Activated CD8-positive, alpha-beta T cell treated with anti-CD3 and anti-CD28 coated beads, Interleukin-2, amount 10 ng/mL, durations not matched to agents 7 days and 5 days (primary cell): ENCODE results near the gene ZEB2. TPM values are rescaled to one million over a fixed set of nuclear protein-coding genes. Genes with fewer than 3 reads are reported as not detected.

Experiments
- ATAC-seq: fragments of 150-1000 bp; cut with Tn5 transposase; one replicate; pipeline ENCODE4 v1.10.0; 2021; ENCODE audit warnings: moderate library complexity
- CTCF ChIA-PET: fragments of 350-600 bp; sonication (Branson Sonifier 250); formaldehyde crosslinking; loops from one replicate; lab custom pipeline; 2021; ENCODE audit warnings: antibody characterized with exemption; lab: Charles Lee
- POLR2A ChIA-PET: fragments of 350-600 bp; sonication (Branson Sonifier 250); formaldehyde crosslinking; loops from one replicate; lab custom pipeline; 2021; ENCODE audit warnings: antibody characterized with exemption; lab: Charles Lee
- DNase-seq: peaks from one replicate; pipeline ENCODE4 v3.0.0-alpha.2; 2020
- H3K27ac Mint-ChIP-seq: one replicate; pipeline ENCODE4 v1.8.0; 2021; ENCODE audit warnings: mild to moderate bottlenecking, mixed read lengths
- H3K27me3 Mint-ChIP-seq: one replicate; pipeline ENCODE4 v1.8.0; 2021; ENCODE audit warnings: low read depth, mixed read lengths
- H3K36me3 Mint-ChIP-seq: one replicate; pipeline ENCODE4 v1.8.0; 2021; ENCODE audit warnings: low read depth, mixed read lengths
- H3K4me1 Mint-ChIP-seq: one replicate; pipeline ENCODE4 v1.8.0; 2021; ENCODE audit warnings: low read depth, mixed read lengths
- H3K4me3 Mint-ChIP-seq: one replicate; pipeline ENCODE4 v1.8.0; 2021; ENCODE audit warnings: mild to moderate bottlenecking, mixed read lengths
- H3K9me3 Mint-ChIP-seq: one replicate; pipeline ENCODE4 v1.8.0; 2022; ENCODE audit warnings: mixed read lengths; ENCODE audit not compliant: insufficient read depth
- total RNA-seq, 2 experiments: library from RNA; stranded (reverse); gene quantifications; one replicate each; pipeline ENCODE4 v1.2.3, GENCODE V29; 2021

ZEB2 gene
- total RNA-seq, 2 experiments from 2014 or later = 4.0 to 5.7 TPM

GRCh38 chr2:144501627-144502026 is 18.3 kb downstream of the ZEB2 start:
- no peak overlapping the region for H3K27ac Mint-ChIP-seq
- H3K27me3 Mint-ChIP-seq = peaks cover 2% of the 10 kb centered on the region
- H3K4me1 Mint-ChIP-seq = peaks cover 10% of the 10 kb centered on the region
- ChIA-PET POLR2A (interaction anchor here (0.7 kb wide), 1 partner anchor 168 kb away, joined by 3 read pairs; no protein-coding TSS in a partner anchor), CTCF (interaction anchor here (1.0 kb wide), 1 partner anchor 9 kb away, joined by 3 read pairs; no protein-coding TSS in a partner anchor)
- no peak for ATAC-seq
- no peak for DNase-seq
- no peaks in the 10 kb centered on the region for H3K36me3 Mint-ChIP-seq
- no peak overlapping the region for H3K4me3 Mint-ChIP-seq
- no peaks in the 10 kb centered on the region for H3K9me3 Mint-ChIP-seq

- H3K27ac Mint-ChIP-seq = no peak overlapping the region
- ChIA-PET CTCF (interaction anchor here (1.0 kb wide), 1 partner anchor 9 kb away, joined by 3 read pairs; no protein-coding TSS in a partner anchor), POLR2A (no interaction called here)
- peaks cover 9% of the 10 kb centered on the region for H3K4me1 Mint-ChIP-seq
- H3K27me3 Mint-ChIP-seq = peaks cover 2% of the 10 kb centered on the region
- ATAC-seq (no peak), DNase-seq (no peak)
- H3K4me3 Mint-ChIP-seq = no peak overlapping the region
- H3K9me3 Mint-ChIP-seq = no peaks in the 10 kb centered on the region
- H3K36me3 Mint-ChIP-seq = no peaks in the 10 kb centered on the region
These were observed 18.8 kb downstream of the ZEB2 start for GRCh38 chr2:144501118-144501517.

- Mint-ChIP-seq H3K27me3 (peaks cover 2% of the 10 kb centered on the region), H3K27ac (no peak overlapping the region), H3K4me1 (peaks cover 7% of the 10 kb centered on the region), H3K9me3 (no peaks in the 10 kb centered on the region), H3K36me3 (no peaks in the 10 kb centered on the region), H3K4me3 (no peak overlapping the region)
- ATAC-seq (no peak), DNase-seq (no peak)
- CTCF ChIA-PET = no interaction called here
- POLR2A ChIA-PET = no interaction called here
These were observed 19.4 kb downstream of the ZEB2 start for GRCh38 chr2:144500563-144500962.

- DNase-seq (no peak), ATAC-seq (no peak)
- ChIA-PET CTCF (interaction anchor here (1.1 kb wide), 1 partner anchor 24 kb away, joined by 3 read pairs; no protein-coding TSS in a partner anchor), POLR2A (no interaction called here)
- Mint-ChIP-seq H3K36me3 (no peaks in the 10 kb centered on the region), H3K27me3 (peaks cover 2% of the 10 kb centered on the region), H3K4me1 (no peaks in the 10 kb centered on the region), H3K9me3 (no peaks in the 10 kb centered on the region), H3K4me3 (no peak overlapping the region), H3K27ac (no peak overlapping the region)
These were observed 21.6 kb downstream of the ZEB2 start for GRCh38 chr2:144498277-144498676.

GRCh38 chr2:144496977-144497598 is 22.8 kb downstream of the ZEB2 start:
- Mint-ChIP-seq H3K36me3 (no peaks in the 10 kb centered on the region), H3K9me3 (no peaks in the 10 kb centered on the region), H3K4me3 (no peak overlapping the region), H3K4me1 (no peaks in the 10 kb centered on the region), H3K27ac (no peak overlapping the region), H3K27me3 (peaks cover 2% of the 10 kb centered on the region)
- ATAC-seq = no peak
- POLR2A ChIA-PET = interaction anchor here (0.6 kb wide), 1 partner anchor 125 kb away, joined by 3 read pairs; no protein-coding TSS in a partner anchor
- no peak for DNase-seq
- CTCF ChIA-PET = interaction anchor here (0.8 to 1.1 kb wide), 2 partner anchors 25 to 42 kb away, joined by 3 read pairs; no protein-coding TSS in a partner anchor

- ChIA-PET POLR2A (no interaction called here), CTCF (no interaction called here)
- H3K4me3 Mint-ChIP-seq = no peak overlapping the region
- no peaks in the 10 kb centered on the region for H3K9me3 Mint-ChIP-seq
- no peaks in the 10 kb centered on the region for H3K27me3 Mint-ChIP-seq
- H3K4me1 Mint-ChIP-seq = no peaks in the 10 kb centered on the region
- no peak for DNase-seq
- H3K27ac Mint-ChIP-seq = no peak overlapping the region
- H3K36me3 Mint-ChIP-seq = no peaks in the 10 kb centered on the region
- ATAC-seq = no peak
These were observed 23.6 kb downstream of the ZEB2 start for GRCh38 chr2:144496092-144496976.

- ChIA-PET CTCF (no interaction called here), POLR2A (interaction anchor here (0.6 kb wide), 1 partner anchor 300 kb away, joined by 3 read pairs; no protein-coding TSS in a partner anchor)
- Mint-ChIP-seq H3K27me3 (no peaks in the 10 kb centered on the region), H3K9me3 (no peaks in the 10 kb centered on the region), H3K27ac (no peak overlapping the region), H3K36me3 (no peaks in the 10 kb centered on the region), H3K4me1 (peaks cover 4% of the 10 kb centered on the region), H3K4me3 (no peak overlapping the region)
- ATAC-seq (no peak), DNase-seq (no peak)
These were observed 24.5 kb downstream of the ZEB2 start for GRCh38 chr2:144495227-144496091.

- H3K4me1 Mint-ChIP-seq = peaks cover 10% of the 10 kb centered on the region
These were observed 26.7 kb downstream of the ZEB2 start for GRCh38 chr2:144493027-144493809.

GRCh38 chr2:144490857-144491256 is 29.1 kb downstream of the ZEB2 start:
- no peak overlapping the region for H3K27ac Mint-ChIP-seq
- peaks cover 10% of the 10 kb centered on the region for H3K4me1 Mint-ChIP-seq
- no peak overlapping the region for H3K4me3 Mint-ChIP-seq
- no peaks in the 10 kb centered on the region for H3K36me3 Mint-ChIP-seq
- POLR2A ChIA-PET = interaction anchor here (0.7 kb wide), 1 partner anchor 196 kb away, joined by 3 read pairs; no protein-coding TSS in a partner anchor
- CTCF ChIA-PET = no interaction called here
- no peaks in the 10 kb centered on the region for H3K27me3 Mint-ChIP-seq
- no peaks in the 10 kb centered on the region for H3K9me3 Mint-ChIP-seq
- no peak for DNase-seq
- no peak for ATAC-seq

More at GRCh38 chr2:144493027-144493809, 26.7 kb downstream of the ZEB2 start:
- Mint-ChIP-seq H3K9me3 (no peaks in the 10 kb centered on the region), H3K27me3 (no peaks in the 10 kb centered on the region), H3K4me3 (no peak overlapping the region), H3K27ac (no peak overlapping the region), H3K36me3 (no peaks in the 10 kb centered on the region)
- ChIA-PET POLR2A (interaction anchor here (1.1 kb wide), 1 partner anchor 10 kb away, joined by 3 read pairs; no protein-coding TSS in a partner anchor), CTCF (no interaction called here)
- DNase-seq (no peak), ATAC-seq (no peak)

- no peaks in the 10 kb centered on the region for H3K27me3 Mint-ChIP-seq
- ChIA-PET POLR2A (no interaction called here), CTCF (no interaction called here)
- no peak overlapping the region for H3K27ac Mint-ChIP-seq
- DNase-seq (no peak), ATAC-seq (no peak)
- H3K4me1 Mint-ChIP-seq = peaks cover 10% of the 10 kb centered on the region
- H3K4me3 Mint-ChIP-seq = no peak overlapping the region
- no peaks in the 10 kb centered on the region for H3K36me3 Mint-ChIP-seq
- H3K9me3 Mint-ChIP-seq = no peaks in the 10 kb centered on the region
These were observed 29.9 kb downstream of the ZEB2 start for GRCh38 chr2:144490017-144490416.
